IMR-90 (cell line): ENCODE measurements around the gene HBEGF. TPM values are rescaled to one million over a fixed set of nuclear protein-coding genes. Genes with fewer than 3 reads are reported as not detected.

ENCODE experiments used
- ATAC-seq: fragments of 200-7000 bp; cut with Tn5 transposase; 2 replicates; pipeline ENCODE4 v1.9.1; 2020; ENCODE audit warnings: low read depth, mild to moderate bottlenecking, moderate library complexity
- BruUV-seq: library from RNA; stranded (reverse); fragments of 400-500 nt; replicated peaks from 2 replicates; lab custom pipeline; 2021; lab: Mats Ljungman, UMichigan
- CTCF ChIA-PET: fragments of 300-600 bp; formaldehyde crosslinking; extraction: SDS; loops from one replicate; lab custom pipeline; 2021; ENCODE audit warnings: antibody characterized with exemption; lab: Yijun Ruan, JAX
- POLR2A ChIA-PET: fragments of 300-600 bp; sonication (Branson Sonifier 250); formaldehyde crosslinking; loops from one replicate; lab custom pipeline; 2022; ENCODE audit warnings: antibody characterized with exemption; ENCODE audit not compliant: unreplicated experiment; lab: Charles Lee
- DNase-seq: peaks from one replicate; pipeline ENCODE4 v3.0.0; 2013
- H2AFZ ChIP-seq: replicated peaks from 2 replicates; pipeline ENCODE3; 2013; ENCODE audit warnings: low read length, mild to moderate bottlenecking; ENCODE audit not compliant: poor library complexity
- H2AK5ac ChIP-seq: 2 replicates; pipeline ENCODE4 v1.6.1; 2013; ENCODE audit warnings: low read depth, low read length, inconsistent platforms
- H2AK9ac ChIP-seq: replicated peaks from 2 replicates; pipeline ENCODE3; 2013; ENCODE audit warnings: mild to moderate bottlenecking, low read depth, low read length, moderate library complexity; ENCODE audit not compliant: poor library complexity
- H2BK120ac ChIP-seq: 2 replicates; pipeline ENCODE4 v1.6.1; 2013; ENCODE audit warnings: low read depth, low read length, inconsistent platforms
- H2BK15ac ChIP-seq: 3 replicates; pipeline ENCODE4 v1.6.1; 2013; ENCODE audit warnings: low read depth, low read length, inconsistent platforms
- H2BK20ac ChIP-seq: 2 replicates; pipeline ENCODE4 v1.6.1; 2013; ENCODE audit warnings: low read depth, mild to moderate bottlenecking, inconsistent platforms, low read length, moderate library complexity
- H2BK5ac ChIP-seq: 2 replicates; pipeline ENCODE4 v1.6.1; 2013; ENCODE audit warnings: mild to moderate bottlenecking, low read depth, low read length, inconsistent platforms; ENCODE audit not compliant: poor library complexity, severe bottlenecking
- H3K14ac ChIP-seq: replicated peaks from 2 replicates; pipeline ENCODE4 v1.6.1; 2013; ENCODE audit warnings: low read depth, low read length, inconsistent platforms
- H3K18ac ChIP-seq: 2 replicates; pipeline ENCODE4 v1.6.1; 2013; ENCODE audit warnings: low read depth, low read length, control low read depth
- H3K23ac ChIP-seq: 2 replicates; pipeline ENCODE4 v1.6.1; 2013; ENCODE audit warnings: low read depth, low read length, inconsistent platforms
- H3K27ac ChIP-seq: 2 replicates; pipeline ENCODE4 v1.5.1; 2013; ENCODE audit warnings: mild to moderate bottlenecking, control low read depth, low read length; ENCODE audit not compliant: insufficient read depth
- H3K27me3 ChIP-seq: 2 replicates; pipeline ENCODE4 v1.6.1; 2013; ENCODE audit warnings: low read length; ENCODE audit not compliant: control insufficient read depth, insufficient read depth
- H3K36me3 ChIP-seq: 2 replicates; pipeline ENCODE4 v1.6.1; 2013; ENCODE audit warnings: low read length, mixed read lengths; ENCODE audit not compliant: control insufficient read depth, insufficient read depth
- H3K4ac ChIP-seq: 2 replicates; pipeline ENCODE4 v1.6.1; 2013; ENCODE audit warnings: low read depth, low read length, inconsistent platforms
- H3K4me1 ChIP-seq: 2 replicates; pipeline ENCODE4 v1.6.1; 2013; ENCODE audit warnings: low read length, mixed read lengths; ENCODE audit not compliant: control insufficient read depth, insufficient read depth
- H3K4me2 ChIP-seq: 2 replicates; pipeline ENCODE4 v1.6.1; 2013; ENCODE audit warnings: low read depth, mild to moderate bottlenecking, control low read depth, low read length, moderate library complexity
- H3K4me3 ChIP-seq: 2 replicates; pipeline ENCODE4 v1.5.1; 2013; ENCODE audit warnings: low read depth, mild to moderate bottlenecking, control low read depth, low read length, moderate library complexity; ENCODE audit not compliant: insufficient read depth
- H3K56ac ChIP-seq: 2 replicates; pipeline ENCODE4 v1.6.1; 2013; ENCODE audit warnings: low read length, inconsistent platforms; ENCODE audit not compliant: insufficient read depth; ENCODE audit errors: extremely low read depth
- H3K79me1 ChIP-seq, 2 experiments: 2 replicates each; pipeline ENCODE4 v1.6.1; 2013; ENCODE audit warnings: low read length in 2 of 2, inconsistent platforms in 1 of 2, low read depth in 1 of 2
- H3K9ac ChIP-seq: 2 replicates; pipeline ENCODE4 v1.6.1; 2013; ENCODE audit warnings: low read depth, low read length, control low read depth
- H3K9me1 ChIP-seq: 2 replicates; pipeline ENCODE4 v1.6.1; 2013; ENCODE audit warnings: low read length, inconsistent platforms; ENCODE audit not compliant: insufficient read depth
- H3K9me3 ChIP-seq: 2 replicates; pipeline ENCODE4 v1.6.1; 2013; ENCODE audit warnings: low read length; ENCODE audit not compliant: control insufficient read depth, insufficient read depth
- H4K20me1 ChIP-seq: 2 replicates; pipeline ENCODE4 v1.6.1; 2013; ENCODE audit warnings: low read length, inconsistent platforms; ENCODE audit not compliant: insufficient read depth
- H4K5ac ChIP-seq: 2 replicates; pipeline ENCODE4 v1.6.1; 2013; ENCODE audit warnings: mild to moderate bottlenecking, low read depth, low read length, control low read depth
- H4K8ac ChIP-seq, 2 experiments: 2 replicates each; pipeline ENCODE4 v1.6.1; 2013; ENCODE audit warnings: low read depth in 2 of 2, low read length in 2 of 2, control low read depth in 1 of 2, inconsistent platforms in 1 of 2
- H4K91ac ChIP-seq: 2 replicates; pipeline ENCODE4 v1.6.1; 2013; ENCODE audit warnings: low read depth, low read length, inconsistent platforms; ENCODE audit not compliant: insufficient read depth
- BHLHE40 ChIP-seq: fragments of 150-350 bp; IDR thresholded peaks from 2 replicates; pipeline ENCODE4 v1.6.1; 2016; ENCODE audit warnings: mild to moderate bottlenecking, low read depth, low read length
- CEBPB ChIP-seq: IDR thresholded peaks from 2 replicates; pipeline ENCODE4 v1.6.1; 2012; ENCODE audit warnings: low read depth, low read length, improper control_type of control experiment
- CHD1 ChIP-seq: IDR thresholded peaks from 2 replicates; pipeline ENCODE4 v1.6.1; 2012; ENCODE audit warnings: low read depth, low read length, improper control_type of control experiment
- CTCF ChIP-seq: conservative IDR thresholded peaks from 2 replicates; pipeline ENCODE4 v1.5.1; 2012; ENCODE audit warnings: mild to moderate bottlenecking, low read depth, low read length, improper control_type of control experiment
- ELK1 ChIP-seq: fragments of 150-350 bp; IDR thresholded peaks from 2 replicates; pipeline ENCODE4 v1.6.1; 2016; ENCODE audit warnings: low read depth, mild to moderate bottlenecking, low read length, moderate library complexity, borderline replicate concordance
- FOS ChIP-seq: fragments of 150-350 bp; IDR thresholded peaks from 2 replicates; pipeline ENCODE4 v1.6.1; 2016; ENCODE audit warnings: low read depth, low read length
- MAFK ChIP-seq: IDR thresholded peaks from 2 replicates; pipeline ENCODE4 v1.6.1; 2012; ENCODE audit warnings: low read depth, low read length, improper control_type of control experiment
- MAZ ChIP-seq: IDR thresholded peaks from 2 replicates; pipeline ENCODE4 v1.6.1; 2012; ENCODE audit warnings: low read depth, mild to moderate bottlenecking, low read length, improper control_type of control experiment, moderate library complexity, borderline replicate concordance
- MXI1 ChIP-seq: IDR thresholded peaks from 2 replicates; pipeline ENCODE4 v1.6.1; 2012; ENCODE audit warnings: low read depth, mild to moderate bottlenecking, low read length, moderate library complexity, borderline replicate concordance
- NFE2L2 ChIP-seq: fragments of 150-350 bp; IDR thresholded peaks from 2 replicates; pipeline ENCODE4 v1.6.1; 2016; ENCODE audit warnings: low read depth, mild to moderate bottlenecking, low read length
- POLR2A ChIP-seq: IDR thresholded peaks from 2 replicates; pipeline ENCODE4 v1.6.1; 2012; ENCODE audit warnings: mild to moderate bottlenecking, low read depth, low read length
- RAD21 ChIP-seq: IDR thresholded peaks from 2 replicates; pipeline ENCODE4 v1.6.1; 2012; ENCODE audit warnings: low read length, improper control_type of control experiment
- RCOR1 ChIP-seq: IDR thresholded peaks from 2 replicates; pipeline ENCODE4 v1.6.1; 2012; ENCODE audit warnings: mild to moderate bottlenecking, low read length, improper control_type of control experiment; ENCODE audit not compliant: insufficient replicate concordance
- RFX5 ChIP-seq: IDR thresholded peaks from 2 replicates; pipeline ENCODE4 v1.8.0; 2012; ENCODE audit warnings: low read depth, mild to moderate bottlenecking, low read length, moderate library complexity
- SMC3 ChIP-seq: fragments of 150-350 bp; IDR thresholded peaks from 2 replicates; pipeline ENCODE4 v1.6.1; 2016; ENCODE audit warnings: low read depth, mild to moderate bottlenecking, antibody characterized with exemption, low read length, moderate library complexity
- WGBS, 2 experiments: methylation state at CpG; one replicate each; pipeline versions ENCODE4 v1.1.5 to v1.1.7; 2013; ENCODE audit warnings: missing lambda C conversion rate in 2 of 2; ENCODE audit not compliant: insufficient read length in 1 of 2; ENCODE audit errors: extremely low coverage in 2 of 2; 5-methylcytosine and 5-hydroxymethylcytosine counted together
- dilution Hi-C: fragments of 300-500 bp; cut with HindIII; formaldehyde crosslinking; loops from one replicate; pipeline ENCODE4 v1.14.3; 2018; ENCODE audit warnings: low sequenced_read_pairs; ENCODE audit not compliant: unreplicated experiment
- in situ Hi-C: fragments of 300-500 bp; cut with MboI; formaldehyde crosslinking; loops from 3 replicates; pipeline ENCODE4 v1.14.3; 2019; ENCODE audit warnings: low sequenced_read_pairs, inconsistent platforms, mixed read lengths
- intact Hi-C: fragments of 100-400 bp; cut with micrococcal nuclease; formaldehyde crosslinking; loops from 2 replicates; pipeline ENCODE4 v1.10.0; 2022
- polyA plus RNA-seq, 3 experiments: library from polyadenylated mRNA; depleted of rRNA; stranded (reverse); fragments of >200 nt; gene quantifications; 2 replicates each; pipeline ENCODE4 v1.2.3, GENCODE V29; 2012; ENCODE audit warnings: low replicate concordance in 1 of 3
- total RNA-seq: library from RNA; depleted of rRNA; stranded (reverse); fragments of >200 nt; gene quantifications from 2 replicates; pipeline ENCODE4 v1.2.3, GENCODE V29; 2012
- TF ChIP-seq, protein P1 (sequence below): fragments of 150-350 bp; IDR thresholded peaks from 2 replicates; pipeline ENCODE4 v1.6.1; 2017; ENCODE audit warnings: mild to moderate bottlenecking, antibody characterized with exemption, low read length, low read depth

Gene HBEGF
- total and polyA plus RNA-seq, 2 of the 4 experiments (the other 2 are of a cell fraction) = 18.8 to 36.1 TPM

- Histone ChIP-seq H3K36me3 (no peaks in the 10 kb centered on the region), H3K4ac (no peak overlapping the region), H3K23ac (no peak overlapping the region), H3K4me2 (peak overlapping the region; percentile 34; the same call in 1 of the 2 replicates), H2BK120ac (no peak overlapping the region), H3K18ac (no peak overlapping the region), H4K8ac (no peak overlapping the region), H3K27ac (no peak overlapping the region), H3K27me3 (no peaks in the 10 kb centered on the region), H3K4me3 (no peak overlapping the region), H2AFZ (no peak overlapping the region), H2AK9ac (no peak overlapping the region), H3K4me1 (peaks cover 21% of the 10 kb centered on the region), H3K79me1 (0 out of 4 replicates have a peak, but pooled peaks cover 0 to 5% of the 10 kb centered on the region in 2 experiments), H3K9me3 (no peaks in the 10 kb centered on the region), H3K14ac (no peak overlapping the region), H3K56ac (no peak overlapping the region), H2BK15ac (no peak overlapping the region), H4K91ac (no peak overlapping the region), H2BK20ac (no peak overlapping the region), H2BK5ac (no peak overlapping the region), H4K5ac (no peak overlapping the region), H2AK5ac (no peak overlapping the region), H3K9ac (no peak overlapping the region), H3K9me1 (peaks cover 17% of the 10 kb centered on the region), H4K20me1 (no peaks in the 10 kb centered on the region)
- CTCF ChIA-PET = interaction anchor here (2.6 to 2.8 kb wide), 2 partner anchors 18 to 82 kb away, joined by 7 to 10 read pairs; partner anchors contain the start of gene HBEGF
- TF ChIP-seq SMC3 (no peak), MXI1 (no peak), RAD21 (no peak), CTCF (no peak), ELK1 (no peak), MAZ (no peak), BHLHE40 (no peak), FOS (no peak), MAFK (no peak), RCOR1 (no peak), CHD1 (no peak), NFE2L2 (no peak), POLR2A (no peak), RFX5 (no peak), CEBPB (no peak)
- TF ChIP-seq, protein P1, sequence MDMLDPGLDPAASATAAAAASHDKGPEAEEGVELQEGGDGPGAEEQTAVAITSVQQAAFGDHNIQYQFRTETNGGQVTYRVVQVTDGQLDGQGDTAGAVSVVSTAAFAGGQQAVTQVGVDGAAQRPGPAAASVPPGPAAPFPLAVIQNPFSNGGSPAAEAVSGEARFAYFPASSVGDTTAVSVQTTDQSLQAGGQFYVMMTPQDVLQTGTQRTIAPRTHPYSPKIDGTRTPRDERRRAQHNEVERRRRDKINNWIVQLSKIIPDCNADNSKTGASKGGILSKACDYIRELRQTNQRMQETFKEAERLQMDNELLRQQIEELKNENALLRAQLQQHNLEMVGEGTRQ = no peak
- POLR2A ChIA-PET = interaction anchor here (0.9 kb wide), 1 partner anchor 19 kb away, joined by 3 read pairs; the partner anchor contains the start of gene HBEGF
- no CpG with 5 or more reads among the region's 2 CpGs for WGBS, 2 experiments
- no TSS peak for BruUV-seq
- ATAC-seq (no peak), DNase-seq (peak; percentile 53)
- in situ Hi-C loops = no loop called here
- dilution Hi-C loops = no loop called here
- intact Hi-C loops = no loop called here
Observed at GRCh38 chr5:140327589-140327988, 18.8 kb downstream of the HBEGF start.
